Measurements from ENCODE around the gene ACOD1.
"Not testable (repeated sequence)": the region's sequence is repeated elsewhere in the genome, so short reads cannot be mapped to it uniquely, and the experiment has no call there.

The ACOD1 gene

GRCh38 chr13:76954538-76954937 is 6.2 kb downstream of the ACOD1 start:
- no peak for DNase-seq

GRCh38 chr13:76955193-76955592 is 6.9 kb downstream of the ACOD1 start:
- DNase-seq = no peak

- no peak for DNase-seq
Observed at GRCh38 chr13:76955661-76956060, 7.3 kb downstream of the ACOD1 start.

GRCh38 chr13:76958841-76959432 is 10.6 kb downstream of the ACOD1 start:
- no peak for DNase-seq

GRCh38 chr13:76959734-76960133 is 11.4 kb downstream of the ACOD1 start:
- DNase-seq = not testable (repeated sequence)

- no peak for DNase-seq
Observed at GRCh38 chr13:76965759-76966421, 17.6 kb downstream of the ACOD1 start.

GRCh38 chr13:76967031-76967430 is 18.7 kb downstream of the ACOD1 start:
- no peak for DNase-seq

GRCh38 chr13:76968041-76968440 is 19.7 kb downstream of the ACOD1 start:
- DNase-seq = no peak

- no peak for DNase-seq
Observed at GRCh38 chr13:76969488-76970365, 21.4 kb downstream of the ACOD1 start.

GRCh38 chr13:76971215-76971614 is 22.9 kb downstream of the ACOD1 start:
- DNase-seq = no peak

- DNase-seq = no peak
Observed at GRCh38 chr13:76971851-76972829, 23.8 kb downstream of the ACOD1 start.

- no peak for DNase-seq
Observed at GRCh38 chr13:76973920-76974617, 25.8 kb downstream of the ACOD1 start.

- DNase-seq = no peak
Observed at GRCh38 chr13:76974618-76974975, 26.3 kb downstream of the ACOD1 start.

GRCh38 chr13:76975863-76976262 is 27.6 kb downstream of the ACOD1 start:
- DNase-seq = no peak

GRCh38 chr13:76976490-76976889 is 28.2 kb downstream of the ACOD1 start:
- no peak for DNase-seq

GRCh38 chr13:76976929-76977328 is 28.6 kb downstream of the ACOD1 start:
- DNase-seq = no peak

GRCh38 chr13:76980075-76980718 is 31.9 kb downstream of the ACOD1 start:
- DNase-seq = peak; percentile 99

GRCh38 chr13:76982061-76982460 is 33.8 kb downstream of the ACOD1 start:
- DNase-seq = no peak

GRCh38 chr13:76983676-76984075 is 35.4 kb downstream of the ACOD1 start:
- DNase-seq = no peak

- peak; percentile 84 for DNase-seq
Observed at GRCh38 chr13:76991432-76991795, 43.1 kb downstream of the ACOD1 start.

- peak; percentile 94 for DNase-seq
Observed at GRCh38 chr13:76991796-76992547, 43.7 kb downstream of the ACOD1 start, which contains the start of gene CLN5. Gene CLN5, plus strand, starts transcription at chr13:76992081. Its CDS starts 18 bp downstream, at chr13:76992099.

Measured in activated CD8-positive, alpha-beta memory T cell treated with anti-CD3 and anti-CD28 coated beads, Interleukin-2, amount 50 U/mL, for 48 hours (primary cell).